22Rv1 (cell line): ENCODE results near the gene WRAP53.

Experiments
- CTCF ChIP-seq: fragments of 450-650 bp; IDR thresholded peaks from 2 replicates; pipeline ENCODE4 v1.5.1; 2017; ENCODE audit warnings: mild to moderate bottlenecking
- ZFX ChIP-seq: fragments of 450-650 bp; IDR thresholded peaks from 2 replicates; pipeline ENCODE4 v1.6.1; 2017; ENCODE audit warnings: antibody characterized with exemption, borderline replicate concordance

- TF ChIP-seq CTCF (no peak), ZFX (no peak)
Observed at GRCh38 chr17:7739746-7740145, 51.5 kb downstream of the WRAP53 start.
